ENCODE results near the gene BTC.

GRCh38 chr4:74770226-74770910, 24.0 kb downstream of the BTC start:
- TF ChIP-seq CTCF (IDR thresholded peaks at IDR 0.05; ENCODE audit: low read depth, low read length, missing input control) (no peak), NR2F2 (IDR thresholded peaks at IDR 0.05) (no peak), GABPA (IDR thresholded peaks at IDR 0.05 in 1 of 2, conservative IDR thresholded peaks at IDR 0.05 in 1 of 2) (no peak), REST (IDR thresholded peaks at IDR 0.05) (no peak), RXRA (IDR thresholded peaks at IDR 0.05) (no peak), ATF3 (IDR thresholded peaks at IDR 0.05) (no peak), YY1 (IDR thresholded peaks at IDR 0.05) (no peak), HNF4A (conservative IDR thresholded peaks at IDR 0.05) (no peak)
